ENCODE data around the gene PDPK1. TPM values are rescaled to one million over a fixed set of nuclear protein-coding genes. Genes with fewer than 3 reads are reported as not detected.

The PDPK1 gene
- total RNA-seq, 1 donor from 2014 or later = 40.8 TPM

- Mint-ChIP-seq H3K9me3 (no peaks in the 10 kb centered on the region), H3K27ac (peak overlapping the region; percentile 96), H3K4me1 (ENCODE audit: unreplicated experiment) (peaks cover 36% of the 10 kb centered on the region), H3K4me3 (peak overlapping the region; percentile 87), H3K27me3 (no peaks in the 10 kb centered on the region), H3K36me3 (peaks cover 8% of the 10 kb centered on the region)
- no peak for DNase-seq (ENCODE audit: extremely low spot score, unreplicated experiment)
- TF ChIP-seq, protein P1, sequence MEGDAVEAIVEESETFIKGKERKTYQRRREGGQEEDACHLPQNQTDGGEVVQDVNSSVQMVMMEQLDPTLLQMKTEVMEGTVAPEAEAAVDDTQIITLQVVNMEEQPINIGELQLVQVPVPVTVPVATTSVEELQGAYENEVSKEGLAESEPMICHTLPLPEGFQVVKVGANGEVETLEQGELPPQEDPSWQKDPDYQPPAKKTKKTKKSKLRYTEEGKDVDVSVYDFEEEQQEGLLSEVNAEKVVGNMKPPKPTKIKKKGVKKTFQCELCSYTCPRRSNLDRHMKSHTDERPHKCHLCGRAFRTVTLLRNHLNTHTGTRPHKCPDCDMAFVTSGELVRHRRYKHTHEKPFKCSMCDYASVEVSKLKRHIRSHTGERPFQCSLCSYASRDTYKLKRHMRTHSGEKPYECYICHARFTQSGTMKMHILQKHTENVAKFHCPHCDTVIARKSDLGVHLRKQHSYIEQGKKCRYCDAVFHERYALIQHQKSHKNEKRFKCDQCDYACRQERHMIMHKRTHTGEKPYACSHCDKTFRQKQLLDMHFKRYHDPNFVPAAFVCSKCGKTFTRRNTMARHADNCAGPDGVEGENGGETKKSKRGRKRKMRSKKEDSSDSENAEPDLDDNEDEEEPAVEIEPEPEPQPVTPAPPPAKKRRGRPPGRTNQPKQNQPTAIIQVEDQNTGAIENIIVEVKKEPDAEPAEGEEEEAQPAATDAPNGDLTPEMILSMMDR (conservative IDR thresholded peaks at IDR 0.05) = no peak
Observed at GRCh38 chr16:2518823-2519710, 18.8 kb upstream of the PDPK1 start.

- Mint-ChIP-seq H3K9me3 (no peaks in the 10 kb centered on the region), H3K4me1 (ENCODE audit: unreplicated experiment) (peaks cover 36% of the 10 kb centered on the region), H3K27ac (peak overlapping the region; percentile 96), H3K4me3 (peak overlapping the region; percentile 87), H3K27me3 (no peaks in the 10 kb centered on the region), H3K36me3 (peaks cover 8% of the 10 kb centered on the region)
- DNase-seq (ENCODE audit: extremely low spot score, unreplicated experiment) = no peak
- TF ChIP-seq, protein P1 (conservative IDR thresholded peaks at IDR 0.05) = no peak
Observed at GRCh38 chr16:2519711-2520080, 18.1 kb upstream of the PDPK1 start.

GRCh38 chr16:2520097-2520783 lies 17.6 kb upstream of the PDPK1 start, which contains the start of gene AMDHD2:
AMDHD2 (plus strand) TSS chr16:2520371; CDS start chr16:2520459, 88 bp downstream.
- DNase-seq (ENCODE audit: extremely low spot score, unreplicated experiment) = peak; percentile 93
- TF ChIP-seq, protein P1 (conservative IDR thresholded peaks at IDR 0.05) = no peak
- no peaks in the 10 kb centered on the region for H3K9me3 Mint-ChIP-seq
- H3K4me3 Mint-ChIP-seq = peak within 1 kb of the TSS; percentile 97
- peaks cover 35% of the 10 kb centered on the region for H3K4me1 Mint-ChIP-seq (ENCODE audit: unreplicated experiment)
- H3K36me3 Mint-ChIP-seq = peaks cover 8% of the 10 kb centered on the region
- no peaks in the 10 kb centered on the region for H3K27me3 Mint-ChIP-seq
- peak within 1 kb of the TSS; percentile 99 for H3K27ac Mint-ChIP-seq

- H3K27me3 Mint-ChIP-seq = no peaks in the 10 kb centered on the region
- peaks cover 28% of the 10 kb centered on the region for H3K4me1 Mint-ChIP-seq (ENCODE audit: unreplicated experiment)
- peak overlapping the region; percentile 97 for H3K4me3 Mint-ChIP-seq
- DNase-seq (ENCODE audit: extremely low spot score, unreplicated experiment) = peak; percentile 71
- TF ChIP-seq, protein P1 (conservative IDR thresholded peaks at IDR 0.05) = peak; percentile 16
- H3K36me3 Mint-ChIP-seq = peaks cover 8% of the 10 kb centered on the region
- peak overlapping the region; percentile 99 for H3K27ac Mint-ChIP-seq
- H3K9me3 Mint-ChIP-seq = no peaks in the 10 kb centered on the region
Observed at GRCh38 chr16:2520784-2521531, 16.9 kb upstream of the PDPK1 start.

GRCh38 chr16:2523801-2524231 lies 14.0 kb upstream of the PDPK1 start:
- H3K4me3 Mint-ChIP-seq = peak overlapping the region; percentile 77
- H3K27me3 Mint-ChIP-seq = no peaks in the 10 kb centered on the region
- H3K27ac Mint-ChIP-seq = peak overlapping the region; percentile 77
- H3K9me3 Mint-ChIP-seq = no peaks in the 10 kb centered on the region
- no peak for DNase-seq (ENCODE audit: extremely low spot score, unreplicated experiment)
- TF ChIP-seq, protein P1 (conservative IDR thresholded peaks at IDR 0.05) = no peak
- H3K36me3 Mint-ChIP-seq = peaks cover 8% of the 10 kb centered on the region
- peaks cover 7% of the 10 kb centered on the region for H3K4me1 Mint-ChIP-seq (ENCODE audit: unreplicated experiment)
